Right atrium auricular region (tissue), 2 donors: ENCODE results near the gene PHACTR1. TPM values are rescaled to one million over a fixed set of nuclear protein-coding genes. Genes with fewer than 3 reads are reported as not detected.

Source experiments
- DNase-seq: peaks from one replicate; pipeline ENCODE4 v3.0.0-alpha.2; 2019; ENCODE audit warnings: low spot score
- H3K27ac ChIP-seq, 2 donors: fragments of 200-600 bp; sonication (generic); 1 replicate in 1 of 2; 2 replicates in 1 of 2; pipeline ENCODE4 v1.5.1; 2016 to 2019
- H3K27me3 ChIP-seq, 2 donors: fragments of 200-600 bp; sonication (generic); one replicate each; pipeline versions ENCODE4 v1.5.1 to v1.6.0; 2017 to 2019
- H3K36me3 ChIP-seq: fragments of 200-600 bp; sonication (generic); one replicate; pipeline ENCODE4 v1.5.1; 2016
- H3K4me1 ChIP-seq, 2 donors: fragments of 200-600 bp; sonication (generic); one replicate each; pipeline versions ENCODE4 v1.5.1 to v1.6.0; 2017 to 2019
- H3K4me3 ChIP-seq, 2 donors: fragments of 200-600 bp; sonication (generic); 1 replicate in 1 of 2; 2 replicates in 1 of 2; pipeline ENCODE4 v1.5.1; 2017 to 2019; ENCODE audit warnings: mild to moderate bottlenecking in 1 of 2, moderate library complexity in 1 of 2
- H3K9me3 ChIP-seq, 2 donors: fragments of 200-600 bp; sonication (generic); one replicate each; pipeline ENCODE4 v1.5.1; 2019
- total RNA-seq, 2 donors: library from RNA; depleted of rRNA; stranded (reverse); fragments of >200 nt; gene quantifications; one replicate each; pipeline ENCODE4 v1.1.0, GENCODE V29; 2016
- TF ChIP-seq, protein P1 (sequence below), 2 donors: fragments of 200-600 bp; sonication (generic); IDR thresholded peaks; one replicate each; pipeline ENCODE4 v1.5.1; 2019; ENCODE audit warnings: antibody characterized with exemption in 2 of 2

The PHACTR1 gene
- total RNA-seq, 2 donors from 2014 or later = 19.1 to 46.0 TPM

DNA sequence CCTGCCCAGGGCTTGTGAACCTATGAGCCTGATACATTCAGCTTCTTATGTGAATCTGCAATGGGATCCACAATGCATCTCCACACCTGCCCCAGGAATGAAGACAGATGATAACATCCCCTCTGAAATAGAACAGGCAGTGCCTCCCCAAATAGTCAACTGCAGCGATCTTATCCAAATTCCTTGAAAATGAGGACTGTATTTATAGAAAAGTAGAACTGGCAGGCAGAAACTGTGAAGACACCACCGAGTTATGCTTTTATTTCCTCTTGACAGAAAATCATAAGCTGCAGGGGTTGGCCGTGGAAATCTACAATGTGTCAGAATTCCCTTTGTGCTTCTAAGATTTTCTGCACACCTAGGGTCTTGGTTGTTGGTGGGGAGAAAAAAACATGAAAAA is 341.5 kb downstream of the PHACTR1 start:
- H3K4me3 ChIP-seq = no peak overlapping the region
- DNase-seq = no peak
- no peaks in the 10 kb centered on the region for H3K9me3 ChIP-seq
- no peaks in the 10 kb centered on the region for H3K4me1 ChIP-seq
- H3K36me3 ChIP-seq = no peaks in the 10 kb centered on the region
- TF ChIP-seq, protein P1, sequence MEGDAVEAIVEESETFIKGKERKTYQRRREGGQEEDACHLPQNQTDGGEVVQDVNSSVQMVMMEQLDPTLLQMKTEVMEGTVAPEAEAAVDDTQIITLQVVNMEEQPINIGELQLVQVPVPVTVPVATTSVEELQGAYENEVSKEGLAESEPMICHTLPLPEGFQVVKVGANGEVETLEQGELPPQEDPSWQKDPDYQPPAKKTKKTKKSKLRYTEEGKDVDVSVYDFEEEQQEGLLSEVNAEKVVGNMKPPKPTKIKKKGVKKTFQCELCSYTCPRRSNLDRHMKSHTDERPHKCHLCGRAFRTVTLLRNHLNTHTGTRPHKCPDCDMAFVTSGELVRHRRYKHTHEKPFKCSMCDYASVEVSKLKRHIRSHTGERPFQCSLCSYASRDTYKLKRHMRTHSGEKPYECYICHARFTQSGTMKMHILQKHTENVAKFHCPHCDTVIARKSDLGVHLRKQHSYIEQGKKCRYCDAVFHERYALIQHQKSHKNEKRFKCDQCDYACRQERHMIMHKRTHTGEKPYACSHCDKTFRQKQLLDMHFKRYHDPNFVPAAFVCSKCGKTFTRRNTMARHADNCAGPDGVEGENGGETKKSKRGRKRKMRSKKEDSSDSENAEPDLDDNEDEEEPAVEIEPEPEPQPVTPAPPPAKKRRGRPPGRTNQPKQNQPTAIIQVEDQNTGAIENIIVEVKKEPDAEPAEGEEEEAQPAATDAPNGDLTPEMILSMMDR (IDR thresholded peaks at IDR 0.05) = no peak
- no peaks in the 10 kb centered on the region for H3K27me3 ChIP-seq
- no peak overlapping the region for H3K27ac ChIP-seq

DNA sequence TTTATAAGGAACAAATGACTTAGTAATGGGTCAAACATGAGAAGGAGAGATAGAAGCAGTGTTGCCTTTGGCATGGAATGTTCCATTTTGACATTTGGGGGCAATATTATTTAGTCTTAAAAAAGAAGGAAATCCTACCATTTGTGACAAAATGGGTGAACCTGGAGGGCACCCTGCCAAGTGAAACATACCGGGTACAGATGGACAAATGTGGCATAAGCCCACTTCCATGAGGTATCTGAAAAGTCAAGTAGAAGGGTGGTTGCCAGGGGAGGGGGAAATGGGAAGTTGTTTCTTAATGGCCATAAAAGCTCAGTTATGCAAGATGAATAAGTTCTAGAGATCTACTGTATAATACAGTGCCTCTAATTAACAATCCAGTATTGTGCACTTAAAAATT is 342.5 kb downstream of the PHACTR1 start:
- no peak for DNase-seq
- TF ChIP-seq, protein P1 (IDR thresholded peaks at IDR 0.05) = no peak
- Histone ChIP-seq H3K4me1 (no peaks in the 10 kb centered on the region), H3K9me3 (no peaks in the 10 kb centered on the region), H3K4me3 (no peak overlapping the region), H3K27me3 (no peaks in the 10 kb centered on the region), H3K36me3 (no peaks in the 10 kb centered on the region), H3K27ac (no peak overlapping the region)

DNA sequence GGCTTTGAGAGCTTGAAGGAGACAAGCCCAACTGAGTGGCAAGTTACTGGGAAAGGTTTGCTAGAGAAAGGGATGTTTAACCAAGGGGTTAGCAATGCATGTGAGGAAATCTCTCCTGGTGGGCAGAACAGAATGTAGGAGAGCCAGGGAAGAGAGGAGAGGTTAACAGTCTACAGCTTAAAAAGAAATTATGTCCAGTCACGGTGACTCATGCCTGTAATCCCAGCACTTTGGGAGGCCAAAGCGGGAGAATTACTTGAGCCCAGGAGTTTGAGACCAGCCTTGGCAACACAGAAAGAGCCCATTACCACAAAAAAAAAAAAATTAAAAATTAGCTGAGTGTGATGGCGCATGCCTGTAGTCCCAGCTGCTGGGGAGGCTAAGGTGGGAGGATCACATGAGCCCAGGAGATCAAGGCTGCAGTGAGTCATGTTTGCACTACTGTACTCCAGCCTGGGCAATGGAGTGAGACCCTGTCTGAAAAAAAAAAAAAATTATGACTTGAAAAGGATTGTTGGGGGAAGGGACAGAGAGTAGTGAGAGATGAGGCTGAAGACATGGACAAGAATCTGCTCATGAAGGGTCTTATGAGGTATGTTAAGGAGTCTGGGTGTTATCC is 346.8 kb downstream of the PHACTR1 start:
- Histone ChIP-seq H3K4me1 (peaks cover 0 to 9% of the 10 kb centered on the region in 2 donors), H3K27ac (no peak overlapping the region), H3K9me3 (no peaks in the 10 kb centered on the region), H3K36me3 (no peaks in the 10 kb centered on the region), H3K27me3 (no peaks in the 10 kb centered on the region), H3K4me3 (no peak overlapping the region)
- TF ChIP-seq, protein P1 (IDR thresholded peaks at IDR 0.05) = no peak
- no peak for DNase-seq

DNA sequence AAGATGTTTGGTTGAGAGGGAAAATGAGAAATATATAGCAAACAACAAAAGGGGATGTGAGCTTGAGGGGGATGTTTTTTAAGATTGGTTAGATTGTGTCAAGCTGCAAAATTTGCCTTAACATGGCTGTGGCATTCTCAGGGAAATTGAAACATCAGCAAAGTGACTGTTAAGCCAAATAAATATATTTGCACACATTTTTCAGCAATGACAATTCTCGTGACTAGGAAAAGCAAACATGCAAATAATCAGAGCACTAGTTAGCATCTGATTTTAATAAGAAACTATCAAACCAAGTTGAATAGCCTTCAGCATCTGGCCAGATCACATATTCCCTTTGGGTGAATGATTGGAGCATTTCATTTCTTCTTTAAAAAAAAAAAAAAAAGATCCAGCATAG is 349.0 kb downstream of the PHACTR1 start:
- TF ChIP-seq, protein P1 (IDR thresholded peaks at IDR 0.05) = no peak
- DNase-seq = no peak
- H3K27ac ChIP-seq = no peak overlapping the region
- no peak overlapping the region for H3K4me3 ChIP-seq
- H3K4me1 ChIP-seq = peaks cover 0 to 9% of the 10 kb centered on the region in 2 donors
- no peaks in the 10 kb centered on the region for H3K27me3 ChIP-seq
- no peaks in the 10 kb centered on the region for H3K36me3 ChIP-seq
- no peaks in the 10 kb centered on the region for H3K9me3 ChIP-seq

DNA sequence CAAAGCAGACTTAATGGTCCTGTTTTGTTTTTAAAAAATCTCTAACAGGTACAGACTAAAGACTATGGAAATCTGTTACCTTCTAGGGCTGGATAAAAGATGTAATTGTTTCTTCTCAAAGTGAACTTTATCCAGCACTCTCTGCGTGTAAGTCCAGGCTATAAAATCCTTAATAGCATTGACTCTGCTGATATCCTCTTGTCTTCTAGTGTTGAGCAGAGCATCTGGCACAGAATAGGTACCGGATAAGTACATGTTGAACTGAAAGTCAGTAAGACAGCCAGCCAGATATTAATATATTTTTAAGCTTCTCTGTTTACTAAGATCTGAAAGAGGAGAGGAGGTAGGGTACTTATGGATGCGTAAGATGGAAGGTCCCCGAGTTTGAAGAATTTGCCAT is 349.5 kb downstream of the PHACTR1 start:
- DNase-seq = no peak
- H3K27me3 ChIP-seq = no peaks in the 10 kb centered on the region
- no peak overlapping the region for H3K4me3 ChIP-seq
- TF ChIP-seq, protein P1 (IDR thresholded peaks at IDR 0.05) = no peak
- H3K36me3 ChIP-seq = no peaks in the 10 kb centered on the region
- H3K27ac ChIP-seq = no peak overlapping the region
- peaks cover 0 to 9% of the 10 kb centered on the region in 2 donors for H3K4me1 ChIP-seq
- no peaks in the 10 kb centered on the region for H3K9me3 ChIP-seq

DNA sequence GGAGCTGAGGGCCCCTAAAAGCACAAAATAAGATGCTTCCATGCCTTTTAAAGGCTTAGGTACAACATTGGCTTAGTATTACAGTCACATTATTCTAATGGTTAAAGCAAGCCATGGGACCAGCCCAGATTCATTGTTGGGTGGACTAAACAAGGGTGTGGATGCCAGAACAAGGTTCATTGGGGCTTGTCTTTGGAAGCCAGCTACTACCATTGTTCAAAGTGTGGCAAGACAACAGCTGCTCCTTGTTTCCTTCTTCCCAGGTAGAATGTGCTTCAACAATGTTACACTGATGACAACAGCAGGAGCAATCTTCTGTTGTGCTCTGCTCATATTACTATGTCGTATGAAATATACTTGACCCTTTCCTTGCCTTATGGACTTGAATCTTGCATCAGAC is 350.3 kb downstream of the PHACTR1 start:
- Histone ChIP-seq H3K4me3 (no peak overlapping the region), H3K27ac (no peak overlapping the region), H3K27me3 (no peaks in the 10 kb centered on the region), H3K4me1 (peaks cover 0 to 9% of the 10 kb centered on the region in 2 donors), H3K36me3 (no peaks in the 10 kb centered on the region), H3K9me3 (no peaks in the 10 kb centered on the region)
- TF ChIP-seq, protein P1 (IDR thresholded peaks at IDR 0.05) = no peak
- DNase-seq = no peak
